Activated CD8-positive, alpha-beta T cell treated with anti-CD3 and anti-CD28 coated beads for 36 hours (primary cell): Measurements from ENCODE around the gene SPATA18. TPM values are rescaled to one million over a fixed set of nuclear protein-coding genes. Genes with fewer than 3 reads are reported as not detected.
"Not testable (repeated sequence)": the region's sequence is repeated elsewhere in the genome, so short reads cannot be mapped to it uniquely, and the experiment has no call there.

Experiments used
- ATAC-seq: fragments of 200-7000 bp; cut with Tn5 transposase; one replicate; pipeline ENCODE4 v1.10.0; 2021; ENCODE audit warnings: mild to moderate bottlenecking, moderate library complexity
- CTCF ChIA-PET: fragments of 350-600 bp; sonication (Branson Sonifier 250); formaldehyde crosslinking; loops from one replicate; lab custom pipeline; 2021; ENCODE audit warnings: antibody characterized with exemption; lab: Charles Lee
- POLR2A ChIA-PET: fragments of 350-600 bp; sonication (Branson Sonifier 250); formaldehyde crosslinking; loops from one replicate; lab custom pipeline; 2021; ENCODE audit warnings: antibody characterized with exemption; lab: Charles Lee
- DNase-seq: peaks from one replicate; pipeline ENCODE4 v3.0.0-alpha.2; 2020
- H3K27ac Mint-ChIP-seq: one replicate; pipeline ENCODE4 v1.8.0; 2021; ENCODE audit warnings: mild to moderate bottlenecking, mixed read lengths
- H3K27me3 Mint-ChIP-seq: one replicate; pipeline ENCODE4 v1.8.0; 2021; ENCODE audit warnings: mixed read lengths
- H3K36me3 Mint-ChIP-seq: one replicate; pipeline ENCODE4 v1.8.0; 2021; ENCODE audit warnings: low read depth, mixed read lengths
- H3K4me1 Mint-ChIP-seq: one replicate; pipeline ENCODE4 v1.8.0; 2021; ENCODE audit warnings: low read depth, mixed read lengths
- H3K4me3 Mint-ChIP-seq: one replicate; pipeline ENCODE4 v1.8.0; 2021; ENCODE audit warnings: mild to moderate bottlenecking, moderate library complexity, mixed read lengths
- H3K9me3 Mint-ChIP-seq: one replicate; pipeline ENCODE4 v1.8.0; 2021; ENCODE audit warnings: mixed read lengths
- intact Hi-C: fragments of 100-400 bp; cut with micrococcal nuclease; formaldehyde crosslinking; loops from one replicate; pipeline ENCODE4 v1.10.0; 2022
- total RNA-seq, 2 experiments: library from RNA; stranded (reverse); gene quantifications; one replicate each; pipeline ENCODE4 v1.2.3, GENCODE V29; 2021
- TF ChIP-seq, protein P1 (sequence below): fragments of 200-600 bp; IDR thresholded peaks from one replicate; pipeline ENCODE4 v1.8.0; 2022; ENCODE audit warnings: antibody characterized with exemption, mild to moderate bottlenecking

SPATA18 gene
- total RNA-seq, 2 experiments from 2014 or later = 0.58 TPM; not detected in 1

GRCh38 chr4:52079659-52080058 is 28.6 kb downstream of the SPATA18 start:
- ATAC-seq (no peak), DNase-seq (no peak)
- H3K4me3 Mint-ChIP-seq = no peak overlapping the region
- TF ChIP-seq, protein P1, sequence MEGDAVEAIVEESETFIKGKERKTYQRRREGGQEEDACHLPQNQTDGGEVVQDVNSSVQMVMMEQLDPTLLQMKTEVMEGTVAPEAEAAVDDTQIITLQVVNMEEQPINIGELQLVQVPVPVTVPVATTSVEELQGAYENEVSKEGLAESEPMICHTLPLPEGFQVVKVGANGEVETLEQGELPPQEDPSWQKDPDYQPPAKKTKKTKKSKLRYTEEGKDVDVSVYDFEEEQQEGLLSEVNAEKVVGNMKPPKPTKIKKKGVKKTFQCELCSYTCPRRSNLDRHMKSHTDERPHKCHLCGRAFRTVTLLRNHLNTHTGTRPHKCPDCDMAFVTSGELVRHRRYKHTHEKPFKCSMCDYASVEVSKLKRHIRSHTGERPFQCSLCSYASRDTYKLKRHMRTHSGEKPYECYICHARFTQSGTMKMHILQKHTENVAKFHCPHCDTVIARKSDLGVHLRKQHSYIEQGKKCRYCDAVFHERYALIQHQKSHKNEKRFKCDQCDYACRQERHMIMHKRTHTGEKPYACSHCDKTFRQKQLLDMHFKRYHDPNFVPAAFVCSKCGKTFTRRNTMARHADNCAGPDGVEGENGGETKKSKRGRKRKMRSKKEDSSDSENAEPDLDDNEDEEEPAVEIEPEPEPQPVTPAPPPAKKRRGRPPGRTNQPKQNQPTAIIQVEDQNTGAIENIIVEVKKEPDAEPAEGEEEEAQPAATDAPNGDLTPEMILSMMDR = no peak
- H3K4me1 Mint-ChIP-seq = no peaks in the 10 kb centered on the region
- ChIA-PET CTCF (no interaction called here), POLR2A (no interaction called here)
- H3K27me3 Mint-ChIP-seq = peaks cover 16% of the 10 kb centered on the region
- H3K9me3 Mint-ChIP-seq = no peaks in the 10 kb centered on the region
- intact Hi-C loops = no loop called here
- H3K27ac Mint-ChIP-seq = no peak overlapping the region
- H3K36me3 Mint-ChIP-seq = no peaks in the 10 kb centered on the region

GRCh38 chr4:52081216-52081615 is 30.1 kb downstream of the SPATA18 start:
- no peak for ATAC-seq
- no peak overlapping the region for H3K4me3 Mint-ChIP-seq
- H3K4me1 Mint-ChIP-seq = no peaks in the 10 kb centered on the region
- H3K36me3 Mint-ChIP-seq = no peaks in the 10 kb centered on the region
- TF ChIP-seq, protein P1 = no peak
- peaks cover 1% of the 10 kb centered on the region for H3K9me3 Mint-ChIP-seq
- H3K27ac Mint-ChIP-seq = no peak overlapping the region
- peaks cover 11% of the 10 kb centered on the region for H3K27me3 Mint-ChIP-seq
- intact Hi-C loops = no loop called here
- no peak for DNase-seq
- POLR2A ChIA-PET = no interaction called here
- CTCF ChIA-PET = interaction anchor here (0.7 kb wide), 1 partner anchor 245 kb away, joined by 3 read pairs; no protein-coding TSS in a partner anchor

DNA sequence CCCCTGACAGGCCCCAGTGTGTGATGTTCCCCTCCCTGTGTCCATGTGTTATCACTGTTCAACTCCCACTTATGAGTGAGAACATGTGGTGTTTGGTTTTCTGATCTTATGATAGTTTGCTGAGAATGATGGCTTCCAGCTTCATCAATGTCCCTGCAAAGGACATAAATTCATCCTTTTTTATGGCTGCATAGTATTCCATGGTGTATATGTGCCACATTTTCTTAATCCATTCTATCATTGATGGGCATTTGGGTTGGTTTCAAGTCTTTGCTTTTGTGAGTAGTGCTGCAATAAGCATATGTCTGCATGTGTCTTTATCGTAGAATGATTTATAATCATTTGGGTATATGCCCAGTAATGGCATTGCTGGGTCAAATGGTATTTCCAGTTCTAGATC is 35.3 kb downstream of the SPATA18 start:
- H3K9me3 Mint-ChIP-seq, POLR2A ChIA-PET, CTCF ChIA-PET, DNase-seq, H3K4me1 Mint-ChIP-seq, H3K4me3 Mint-ChIP-seq, ATAC-seq, H3K27ac Mint-ChIP-seq, intact Hi-C loops, H3K36me3 Mint-ChIP-seq: not testable (repeated sequence)
- H3K27me3 Mint-ChIP-seq = peaks cover 12% of the 10 kb centered on the region

- POLR2A ChIA-PET = no interaction called here
- intact Hi-C loops = no loop called here
- H3K36me3 Mint-ChIP-seq = no peaks in the 10 kb centered on the region
- ATAC-seq (no peak), DNase-seq (no peak)
- peaks cover 6% of the 10 kb centered on the region for H3K27me3 Mint-ChIP-seq
- no peaks in the 10 kb centered on the region for H3K4me1 Mint-ChIP-seq
- CTCF ChIA-PET = no interaction called here
- no peaks in the 10 kb centered on the region for H3K9me3 Mint-ChIP-seq
- TF ChIP-seq, protein P1 = no peak
- H3K27ac Mint-ChIP-seq = no peak overlapping the region
- no peak overlapping the region for H3K4me3 Mint-ChIP-seq
These were observed 40.7 kb downstream of the SPATA18 start for GRCh38 chr4:52091801-52092200.

DNA sequence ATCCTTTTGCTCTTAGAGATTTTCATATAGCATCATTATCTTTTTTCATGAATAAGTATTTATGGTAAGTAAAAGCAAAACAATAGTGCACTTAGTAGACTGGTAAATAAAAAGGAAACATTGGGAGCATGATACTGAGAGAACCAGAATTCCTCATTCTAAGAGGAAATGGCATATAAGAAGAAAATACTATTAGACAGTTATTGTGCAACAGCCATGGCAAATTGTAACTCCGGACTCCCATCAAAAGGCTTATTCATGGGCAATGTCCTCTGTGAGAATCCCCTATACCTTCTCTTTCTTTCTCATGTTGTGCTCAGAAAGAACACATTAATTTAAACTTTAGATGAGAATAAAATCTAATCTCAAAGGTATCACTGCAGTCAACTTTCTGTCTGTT is 42.4 kb downstream of the SPATA18 start:
- intact Hi-C loops = no loop called here
- POLR2A ChIA-PET = no interaction called here
- Mint-ChIP-seq H3K27me3 (peaks cover 6% of the 10 kb centered on the region), H3K4me3 (no peak overlapping the region), H3K27ac (no peak overlapping the region), H3K36me3 (no peaks in the 10 kb centered on the region), H3K4me1 (no peaks in the 10 kb centered on the region), H3K9me3 (no peaks in the 10 kb centered on the region)
- TF ChIP-seq, protein P1 = no peak
- ATAC-seq (no peak), DNase-seq (no peak)
- CTCF ChIA-PET = no interaction called here
